Astrocyte of the cerebellum (primary cell): ENCODE results near the gene CFAP61.
"Not testable (repeated sequence)": the region's sequence is repeated elsewhere in the genome, so short reads cannot be mapped to it uniquely, and the experiment has no call there.

Experiments
- DNase-seq: peaks from one replicate; pipeline ENCODE4 v3.0.0-alpha.2; 2011; ENCODE audit warnings: low read depth
- H3K4me3 ChIP-seq: 2 replicates; pipeline ENCODE4 v1.5.1; 2011; ENCODE audit warnings: mild to moderate bottlenecking, low read depth, low read length, moderate library complexity
- in situ Hi-C: cut with HindIII; loops from 2 replicates; pipeline ENCODE4 v1.10.0; 2017; ENCODE audit warnings: low sequenced_read_pairs
- TF ChIP-seq, protein P1 (sequence below): IDR thresholded peaks from 2 replicates; pipeline ENCODE4 v1.5.1; 2012; ENCODE audit warnings: low read length, low read depth, moderate library complexity, mild to moderate bottlenecking; ENCODE audit errors: missing control alignments

Gene CFAP61

DNA sequence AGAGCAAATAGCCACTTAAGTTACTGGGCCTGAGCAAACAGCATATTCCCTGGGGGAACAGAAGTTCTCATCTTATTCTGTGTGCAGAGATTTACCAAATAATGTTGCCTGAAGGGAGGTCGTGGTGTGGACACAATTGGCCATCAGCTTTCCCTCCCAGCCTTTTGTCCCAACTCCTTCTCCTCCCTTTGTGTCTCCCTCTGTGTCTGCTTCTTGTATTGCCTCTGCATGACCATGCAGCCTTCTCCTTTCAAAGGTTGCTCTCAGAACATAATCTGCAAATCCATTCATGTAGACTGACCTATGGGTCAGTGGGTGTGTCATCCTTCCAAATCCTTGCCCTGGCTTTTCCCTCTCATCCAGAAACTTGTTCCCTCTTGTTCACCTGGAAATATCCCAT lies 165.3 kb downstream of the CFAP61 start:
- in situ Hi-C loops, result no loop called here

DNA sequence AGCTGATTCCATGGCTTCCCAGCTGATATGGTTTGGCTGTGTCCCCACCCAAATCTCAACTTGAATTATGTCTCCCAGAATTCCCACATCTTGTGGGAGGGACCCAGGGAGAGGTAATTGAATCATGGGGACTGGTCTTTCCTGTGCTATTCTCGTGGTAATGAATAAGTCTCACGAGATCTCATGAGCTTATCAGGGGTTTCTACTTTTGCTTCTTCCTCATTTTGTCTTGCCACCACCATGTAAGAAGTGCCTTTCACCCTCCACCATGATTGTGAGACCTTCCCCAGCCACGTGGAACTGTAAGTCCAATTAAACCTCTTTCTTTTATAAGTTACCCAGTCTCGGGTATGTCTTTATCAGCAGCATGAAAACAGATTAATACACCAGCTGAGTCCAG lies 165.8 kb downstream of the CFAP61 start:
- H3K4me3 ChIP-seq, in situ Hi-C loops, DNase-seq: not testable (repeated sequence)

More for the DNA sequence above, 165.3 kb downstream of the CFAP61 start:
- DNase-seq, result no peak
- no peak overlapping the region for H3K4me3 ChIP-seq
- TF ChIP-seq, protein P1, sequence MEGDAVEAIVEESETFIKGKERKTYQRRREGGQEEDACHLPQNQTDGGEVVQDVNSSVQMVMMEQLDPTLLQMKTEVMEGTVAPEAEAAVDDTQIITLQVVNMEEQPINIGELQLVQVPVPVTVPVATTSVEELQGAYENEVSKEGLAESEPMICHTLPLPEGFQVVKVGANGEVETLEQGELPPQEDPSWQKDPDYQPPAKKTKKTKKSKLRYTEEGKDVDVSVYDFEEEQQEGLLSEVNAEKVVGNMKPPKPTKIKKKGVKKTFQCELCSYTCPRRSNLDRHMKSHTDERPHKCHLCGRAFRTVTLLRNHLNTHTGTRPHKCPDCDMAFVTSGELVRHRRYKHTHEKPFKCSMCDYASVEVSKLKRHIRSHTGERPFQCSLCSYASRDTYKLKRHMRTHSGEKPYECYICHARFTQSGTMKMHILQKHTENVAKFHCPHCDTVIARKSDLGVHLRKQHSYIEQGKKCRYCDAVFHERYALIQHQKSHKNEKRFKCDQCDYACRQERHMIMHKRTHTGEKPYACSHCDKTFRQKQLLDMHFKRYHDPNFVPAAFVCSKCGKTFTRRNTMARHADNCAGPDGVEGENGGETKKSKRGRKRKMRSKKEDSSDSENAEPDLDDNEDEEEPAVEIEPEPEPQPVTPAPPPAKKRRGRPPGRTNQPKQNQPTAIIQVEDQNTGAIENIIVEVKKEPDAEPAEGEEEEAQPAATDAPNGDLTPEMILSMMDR, result no peak

DNA sequence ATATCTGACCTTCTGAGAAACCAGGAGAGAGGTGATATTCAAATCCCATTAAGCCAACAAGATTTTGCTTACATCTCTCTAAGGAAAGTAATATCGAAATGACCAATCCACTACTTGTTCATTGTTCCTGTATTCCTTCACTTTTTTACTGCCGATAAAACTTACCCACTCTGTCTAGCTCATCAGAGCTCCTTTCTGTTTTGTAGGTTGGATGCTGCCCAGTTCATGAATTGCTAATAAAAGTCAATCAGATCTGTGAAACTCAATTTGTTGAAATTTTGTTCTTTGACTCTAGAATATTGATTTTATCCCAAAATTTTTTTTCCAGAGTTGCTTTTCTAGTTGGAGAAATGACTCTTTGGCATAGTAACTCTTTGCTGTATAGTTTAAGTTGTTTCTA lies 166.7 kb downstream of the CFAP61 start:
- no peak overlapping the region for H3K4me3 ChIP-seq
- in situ Hi-C loops, result no loop called here
- no peak for DNase-seq
- TF ChIP-seq, protein P1, result no peak

DNA sequence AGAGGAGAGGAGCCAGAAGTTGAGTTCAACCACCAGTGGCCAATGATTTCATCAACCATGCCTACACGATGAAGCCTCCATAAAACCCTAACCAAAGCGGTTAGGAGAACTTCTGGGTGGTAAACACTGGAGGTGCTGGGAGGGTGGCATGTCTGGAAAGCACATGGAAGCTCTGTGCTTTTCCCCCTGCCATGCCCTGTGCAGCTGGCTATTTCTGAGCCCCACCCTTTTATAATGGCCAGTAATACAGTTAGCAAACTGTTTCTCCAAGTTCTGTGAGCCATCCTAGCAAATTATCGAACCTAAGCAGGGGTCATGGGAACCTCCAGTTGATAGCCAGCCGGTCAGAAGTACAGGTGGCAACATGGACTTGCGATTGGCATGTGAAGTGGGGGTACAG lies 167.8 kb downstream of the CFAP61 start:
- DNase-seq, result no peak
- in situ Hi-C loops, result no loop called here
- TF ChIP-seq, protein P1, result no peak
- H3K4me3 ChIP-seq, result no peak overlapping the region

DNA sequence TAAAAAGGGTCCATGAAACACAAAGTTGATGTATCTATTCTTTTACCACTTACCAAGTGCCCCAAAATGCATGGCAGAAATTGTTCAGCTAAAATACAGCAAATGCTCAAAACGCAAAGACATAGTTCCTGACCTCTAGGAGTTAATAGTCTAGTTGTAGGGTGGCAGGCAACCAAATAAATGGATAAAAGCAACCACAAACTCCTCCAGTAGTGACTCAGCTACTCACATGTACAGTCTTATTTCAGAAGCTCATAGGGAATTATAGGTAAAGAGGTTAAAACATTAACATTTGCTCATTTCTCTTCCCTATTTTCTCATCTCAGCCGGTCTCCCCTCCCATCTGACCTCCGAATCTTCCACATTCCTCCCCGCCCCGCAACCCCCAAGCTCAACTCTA lies 171.6 kb downstream of the CFAP61 start:
- TF ChIP-seq, protein P1, result no peak
- in situ Hi-C loops, result no loop called here
- no peak overlapping the region for H3K4me3 ChIP-seq
- no peak for DNase-seq

DNA sequence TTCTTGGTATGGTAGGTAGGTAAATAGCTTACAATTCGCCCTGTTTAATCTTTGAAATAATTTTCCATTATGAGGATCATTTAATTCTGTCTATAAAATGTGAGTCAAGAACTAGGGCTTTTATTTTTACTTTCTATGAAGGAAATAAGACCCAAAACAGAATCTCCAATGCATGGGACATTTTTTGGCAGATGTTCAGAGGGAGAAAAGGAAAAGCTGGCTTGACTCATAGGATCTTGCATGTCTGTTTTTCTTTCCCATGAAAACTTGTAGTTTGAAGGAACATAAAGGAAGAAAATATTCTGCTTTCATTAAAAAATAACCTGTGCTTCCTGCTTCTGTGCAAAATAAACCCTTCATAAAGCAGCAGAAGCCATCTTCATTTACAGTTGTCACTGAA lies 172.5 kb downstream of the CFAP61 start:
- TF ChIP-seq, protein P1, result no peak
- in situ Hi-C loops, result no loop called here
- no peak overlapping the region for H3K4me3 ChIP-seq
- DNase-seq, result no peak

DNA sequence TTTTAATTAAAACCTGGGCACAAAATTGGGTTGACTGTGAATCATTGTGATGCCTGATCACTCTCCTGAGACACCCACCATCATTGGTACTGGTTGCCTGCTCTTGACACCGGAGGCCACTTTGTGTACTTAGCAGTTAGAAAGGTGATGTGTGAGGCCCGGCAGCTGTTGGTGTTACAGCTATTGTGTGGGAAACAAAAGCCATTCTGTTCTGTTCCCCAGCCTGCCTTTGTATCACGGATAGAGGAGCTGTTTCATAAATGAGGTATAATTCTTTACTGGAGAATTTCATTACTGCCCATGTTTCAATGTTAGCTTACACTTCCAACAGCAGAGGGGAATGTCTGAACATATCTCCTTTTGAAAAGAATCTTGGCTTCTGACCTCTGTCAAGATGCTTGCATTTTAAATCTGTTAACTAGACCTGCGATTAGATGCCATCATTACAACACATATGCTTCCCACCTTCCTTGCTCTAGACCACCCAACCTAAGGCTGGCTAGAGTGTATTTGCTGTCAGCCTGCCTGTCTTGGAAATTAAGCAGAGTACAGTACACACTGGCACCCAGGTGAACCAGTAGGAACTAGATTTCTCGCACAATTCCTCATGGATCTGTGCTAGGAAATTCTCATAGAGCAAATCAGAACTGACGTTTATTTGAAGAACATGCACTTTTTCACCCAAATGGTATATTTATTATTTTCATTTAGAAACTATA lies 173.2 kb downstream of the CFAP61 start:
- H3K4me3 ChIP-seq, result no peak overlapping the region
- in situ Hi-C loops, result no loop called here
- TF ChIP-seq, protein P1, result no peak
- DNase-seq, result no peak
